HG03064 (cell line): ENCODE data around the gene SETD2.
A peak's percentile ranks its signal among the peaks of the same experiment; 100 is the strongest.
"Not testable (repeated sequence)": the region's sequence is repeated elsewhere in the genome, so short reads cannot be mapped to it uniquely, and the experiment has no call there.

Source experiments
- ATAC-seq: cut with Tn5 transposase; IDR thresholded peaks from one replicate; pipeline ENCODE4 v1.9.1; 2021; ENCODE audit warnings: low read depth; ENCODE audit not compliant: unreplicated experiment

The SETD2 gene

DNA sequence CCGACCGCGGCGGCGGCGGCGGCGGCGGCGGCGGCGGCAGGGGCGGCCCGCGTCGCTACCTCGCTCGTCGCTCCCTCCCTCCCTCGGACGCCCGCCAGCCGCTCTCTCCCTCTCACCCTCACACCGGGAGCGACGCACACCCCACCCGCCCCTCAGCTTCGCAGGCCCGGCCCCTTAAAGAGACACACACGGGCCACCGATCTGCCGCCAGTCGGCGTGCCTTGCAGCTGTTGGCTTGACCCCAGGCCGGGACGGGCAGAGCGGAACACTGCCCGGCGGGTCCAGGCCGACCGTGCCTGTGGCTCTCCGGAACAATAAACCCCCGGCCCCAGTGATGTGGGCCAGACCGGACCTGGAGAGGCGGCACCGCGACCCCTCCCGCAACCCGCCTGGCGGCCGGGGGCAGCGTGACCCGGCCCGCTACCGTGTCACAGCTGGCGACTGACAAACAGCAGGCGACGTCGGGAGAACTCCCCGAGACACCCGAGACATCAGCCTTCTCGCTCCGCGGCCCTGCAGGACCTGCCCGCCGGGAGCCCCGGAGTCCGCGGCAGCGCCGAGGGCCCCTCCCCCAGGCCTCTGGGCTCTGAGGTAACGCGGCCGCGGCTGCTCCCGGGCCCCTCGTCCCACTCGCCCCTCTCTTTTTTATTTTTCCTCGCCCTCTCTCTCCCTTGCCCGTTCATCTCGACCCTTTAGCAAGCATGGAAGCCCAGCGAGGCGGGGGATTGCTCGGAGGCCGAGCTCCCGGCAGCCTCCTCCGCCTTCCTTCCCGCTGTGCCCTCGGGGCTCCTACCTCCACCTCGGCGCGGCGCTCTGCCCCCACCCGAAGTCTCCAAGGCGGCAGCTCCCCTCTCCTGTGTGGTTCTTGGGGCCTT, at the start of gene SETD2:
Gene SETD2 (minus strand): TSS at position 107 of the 875 bp plus-strand sequence. CDS start 189 bp downstream, outside the sequence.
- ATAC-seq, result peak; percentile 74

- no peak for ATAC-seq
These were observed 47.0 kb upstream of the SETD2 start for GRCh38 chr3:47210863-47211405.

DNA sequence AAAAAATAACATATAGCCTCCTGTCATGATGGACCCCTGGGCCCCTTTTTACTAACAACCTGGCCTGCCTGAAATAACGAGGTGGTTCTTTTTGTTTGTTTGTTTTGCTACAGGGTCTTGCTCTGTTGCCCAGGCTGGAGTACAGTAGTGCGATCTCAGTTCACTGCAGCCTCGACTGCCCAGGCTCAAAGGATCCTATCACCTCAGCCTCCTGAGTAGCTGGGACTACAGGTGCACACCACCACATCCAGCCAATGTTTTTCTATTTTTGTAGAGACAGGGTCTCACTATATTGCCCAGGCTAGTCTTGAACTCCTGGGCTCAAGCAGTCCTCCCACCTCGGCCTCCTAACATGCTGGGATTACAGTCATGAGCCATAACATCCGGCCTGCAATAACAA, 42.1 kb upstream of the SETD2 start:
- ATAC-seq, result not testable (repeated sequence)

- ATAC-seq, result no peak
These were observed 41.0 kb upstream of the SETD2 start for GRCh38 chr3:47204875-47205274.

GRCh38 chr3:47202542-47202941, 38.6 kb upstream of the SETD2 start:
- no peak for ATAC-seq

DNA sequence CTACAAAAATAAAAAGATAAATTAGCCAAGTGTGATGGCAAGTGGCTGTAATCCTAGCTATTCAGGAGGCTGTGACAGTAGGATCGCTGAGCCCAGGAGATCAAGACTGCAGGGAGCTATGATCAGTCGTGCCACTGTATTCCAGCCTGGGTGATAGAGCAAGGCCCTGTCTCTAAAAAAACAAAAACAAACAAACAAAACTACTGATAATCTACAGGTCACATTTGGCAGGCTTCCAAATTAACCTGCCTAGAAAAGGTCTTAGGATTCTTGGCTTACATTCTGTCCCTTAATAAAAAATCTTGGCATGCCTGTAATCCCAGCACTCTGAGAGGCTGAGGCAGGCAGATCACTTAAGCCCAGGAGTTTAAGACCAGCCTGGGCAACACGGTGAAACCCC, 33.4 kb upstream of the SETD2 start:
- ATAC-seq, result no peak

DNA sequence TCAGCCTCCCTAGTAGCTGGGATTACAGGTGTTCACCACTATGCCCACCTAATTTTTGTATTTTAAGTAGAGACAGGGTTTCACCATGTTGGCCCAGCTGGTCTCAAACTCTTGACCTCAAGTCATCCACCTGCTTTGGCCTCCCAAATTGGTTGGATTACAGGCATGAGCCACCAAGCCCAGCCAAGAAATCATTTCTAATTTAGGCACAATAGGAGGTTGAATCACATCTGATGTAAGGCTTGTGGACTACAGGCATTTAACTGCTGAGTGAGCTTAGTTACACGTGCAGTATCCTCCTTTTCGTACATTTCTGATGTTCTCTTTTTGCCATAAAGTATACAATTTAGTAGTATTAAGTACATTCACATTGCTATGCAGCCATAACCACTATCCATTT, 31.1 kb upstream of the SETD2 start:
- ATAC-seq, result no peak

DNA sequence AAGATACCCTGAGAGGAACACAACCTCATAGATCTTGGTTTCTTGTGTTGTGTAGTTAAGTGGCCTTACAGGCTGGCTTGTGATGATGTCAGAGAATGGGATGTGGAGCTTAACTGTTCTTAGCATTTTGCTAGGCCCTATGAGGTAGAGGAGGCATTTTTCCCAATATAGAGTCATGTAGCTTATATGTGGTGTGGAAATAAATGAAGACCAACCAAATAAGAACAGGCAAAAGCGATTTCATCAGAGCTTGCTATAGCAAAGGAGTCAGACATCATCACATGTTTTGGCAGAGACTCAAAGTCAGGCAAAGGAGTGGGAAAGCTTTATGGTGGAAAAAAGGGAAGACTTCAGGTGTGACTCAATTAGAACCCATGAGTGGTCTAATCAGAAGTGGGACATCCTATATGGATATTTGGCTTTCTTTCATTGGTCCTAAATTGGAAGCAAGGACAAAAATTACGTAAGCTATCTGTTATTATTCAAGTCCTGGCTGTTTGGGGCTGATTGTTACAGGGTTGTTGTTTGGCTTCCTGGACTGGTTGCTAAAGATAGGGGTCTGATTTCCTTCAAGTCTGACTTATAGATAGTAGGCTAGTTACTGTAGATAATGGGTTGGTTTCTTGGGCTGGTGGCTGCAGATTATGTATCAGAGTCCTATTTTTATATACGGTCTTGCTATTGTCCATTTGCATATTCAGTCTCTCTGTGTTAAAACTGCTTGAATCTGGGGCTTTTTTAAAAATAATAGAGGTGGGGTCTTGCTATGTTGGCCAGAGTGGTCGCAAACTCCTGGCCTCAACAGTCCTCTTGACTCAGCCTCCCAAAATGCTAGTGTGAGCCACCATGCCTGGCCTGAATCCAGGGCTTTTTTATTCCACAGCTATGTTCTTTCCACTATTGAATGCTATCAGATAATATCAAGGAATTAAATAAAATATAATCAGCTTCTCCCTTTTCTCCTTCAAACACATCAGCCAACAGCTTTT, 30.3 kb upstream of the SETD2 start:
- no peak for ATAC-seq

- ATAC-seq, result no peak
These were observed 22.4 kb upstream of the SETD2 start for GRCh38 chr3:47186285-47186684.

DNA sequence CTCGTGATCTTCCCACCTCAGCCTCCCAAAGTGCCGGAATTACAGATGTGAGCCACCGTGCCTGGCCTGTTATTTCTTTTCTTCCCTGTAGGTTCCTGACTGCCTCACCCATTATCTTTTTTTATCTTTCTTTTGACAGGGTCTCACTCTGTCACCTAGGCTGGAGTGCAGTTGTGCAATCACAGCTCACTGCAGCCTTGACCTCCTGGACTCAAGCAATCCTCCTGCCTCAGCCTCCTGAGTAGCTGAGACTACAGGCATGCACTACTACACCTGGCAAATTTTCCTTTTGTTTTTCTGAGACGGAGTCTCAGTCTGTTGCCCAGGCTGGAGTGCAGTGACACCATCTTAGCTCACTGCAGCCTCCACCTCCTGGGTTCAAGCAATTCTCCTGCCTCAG, 17.8 kb upstream of the SETD2 start:
- not testable (repeated sequence) for ATAC-seq

DNA sequence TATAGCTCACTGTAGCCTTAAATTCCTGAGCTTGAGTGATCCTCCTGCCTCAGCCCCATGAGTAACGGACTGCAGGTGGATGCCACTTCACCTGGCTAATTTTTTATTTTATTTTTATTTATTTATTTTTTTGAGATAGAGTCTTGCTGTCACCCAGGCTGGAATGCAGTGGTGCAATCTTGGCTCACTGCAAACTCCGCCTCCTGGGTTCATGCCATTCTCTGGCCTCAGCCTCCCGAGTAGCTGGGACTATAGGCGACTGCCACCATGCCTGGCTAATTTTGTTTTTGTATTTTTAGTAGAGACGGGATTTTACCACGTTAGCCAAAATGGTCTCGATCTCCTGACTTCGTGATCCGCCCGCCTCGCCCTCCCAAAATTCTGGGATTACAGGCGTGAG, 16.1 kb upstream of the SETD2 start:
- not testable (repeated sequence) for ATAC-seq

- ATAC-seq, result no peak
These were observed 12.7 kb upstream of the SETD2 start for GRCh38 chr3:47176582-47176981.

DNA sequence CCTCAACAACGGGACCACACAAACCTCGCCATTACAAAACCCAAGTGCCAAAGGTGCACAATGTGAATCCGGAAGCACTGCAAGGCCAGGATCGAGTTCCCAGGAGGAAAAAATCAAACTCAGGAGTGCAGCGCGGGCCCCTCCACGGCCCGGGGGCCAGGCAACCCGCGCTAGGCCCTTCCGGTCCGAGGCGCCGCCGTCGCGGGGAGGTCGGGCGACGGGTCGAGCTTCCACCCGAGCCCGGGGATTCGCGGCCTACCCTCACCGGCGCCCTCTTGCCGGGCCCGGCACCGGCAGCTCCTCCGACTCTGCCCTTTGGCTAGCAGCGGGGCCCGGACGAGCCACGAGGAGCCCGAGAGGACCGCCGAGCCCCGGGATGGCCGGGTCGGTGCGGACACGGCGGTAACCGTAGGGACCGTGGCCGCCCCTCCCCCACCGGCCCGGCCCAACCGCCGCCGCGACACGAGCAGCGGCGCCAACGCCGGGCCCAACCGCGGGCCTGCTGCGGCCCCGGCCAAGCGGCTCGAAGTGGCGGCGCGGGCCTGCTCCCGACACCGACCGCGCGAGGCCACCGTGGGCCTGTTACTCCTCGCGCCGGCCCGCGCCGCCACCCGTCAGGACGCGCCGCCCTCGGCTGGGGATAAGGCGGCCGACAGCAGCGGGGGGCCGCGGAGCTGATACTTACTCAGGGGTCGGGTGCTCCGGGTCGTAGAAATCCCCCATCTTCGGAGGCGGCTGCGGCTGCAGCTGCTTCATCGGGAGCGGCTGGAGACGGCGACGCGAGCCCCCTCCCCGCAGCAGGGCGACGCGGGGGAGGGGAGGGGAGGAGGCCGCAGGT, 525 bp downstream of the SETD2 start:
- peak; percentile 25 for ATAC-seq

- ATAC-seq, result no peak
These were observed 1.2 kb downstream of the SETD2 start for GRCh38 chr3:47162697-47163168.

DNA sequence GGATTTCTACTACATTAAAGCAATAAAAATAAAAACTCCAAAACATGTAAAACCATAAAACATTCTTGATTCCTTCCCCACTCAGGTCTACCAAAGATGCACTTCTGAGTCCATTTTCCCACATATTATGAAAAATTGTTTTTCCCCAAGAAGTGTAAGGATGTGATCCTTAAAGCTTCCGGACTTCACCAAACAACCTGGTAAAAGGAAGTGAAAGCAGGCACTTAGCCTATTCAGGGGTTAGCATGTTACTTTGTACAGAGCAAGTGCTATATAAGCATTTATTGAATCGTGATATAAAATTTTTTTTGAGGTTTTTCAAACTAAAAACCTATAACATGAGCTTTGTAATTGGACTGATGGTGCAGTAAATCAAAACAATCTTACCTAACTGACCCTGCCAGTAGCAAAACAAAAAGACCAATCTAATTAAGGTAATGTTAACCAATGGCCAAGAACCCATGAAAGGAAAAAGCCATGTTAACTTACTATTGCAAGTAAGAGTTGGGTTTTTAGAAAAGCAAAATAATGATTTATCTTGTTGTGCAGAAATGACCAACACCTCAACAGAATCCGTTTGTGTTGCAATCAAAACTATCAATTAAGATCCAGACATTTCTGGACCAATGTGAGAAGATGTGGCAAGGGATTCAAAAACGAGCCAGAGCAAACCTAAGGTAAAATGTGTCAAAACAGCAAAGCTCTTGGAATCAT, 1.8 kb downstream of the SETD2 start:
- no peak for ATAC-seq

DNA sequence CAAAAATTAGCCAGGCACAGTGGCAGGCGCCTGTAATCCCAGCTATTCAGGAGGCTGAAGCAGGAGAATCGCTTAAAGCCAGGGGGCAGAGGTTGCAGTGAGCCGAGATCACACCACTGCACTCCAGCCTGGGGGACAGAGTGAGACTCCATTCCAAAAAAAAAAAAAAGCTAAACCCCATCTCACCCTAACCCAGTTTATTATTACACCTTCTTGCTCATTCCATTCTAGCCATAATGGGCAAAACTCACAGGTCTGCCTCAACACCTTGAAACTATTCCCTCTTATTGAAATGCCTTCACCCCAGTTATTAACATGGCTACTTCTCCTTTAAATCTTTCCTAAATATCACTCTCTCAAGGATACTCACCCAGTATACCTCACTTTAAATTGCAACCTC, 4.1 kb downstream of the SETD2 start:
- ATAC-seq, result no peak

- no peak for ATAC-seq
These were observed 5.7 kb downstream of the SETD2 start for GRCh38 chr3:47158208-47158607.

- ATAC-seq, result no peak
These were observed 7.5 kb downstream of the SETD2 start for GRCh38 chr3:47156396-47156795.

DNA sequence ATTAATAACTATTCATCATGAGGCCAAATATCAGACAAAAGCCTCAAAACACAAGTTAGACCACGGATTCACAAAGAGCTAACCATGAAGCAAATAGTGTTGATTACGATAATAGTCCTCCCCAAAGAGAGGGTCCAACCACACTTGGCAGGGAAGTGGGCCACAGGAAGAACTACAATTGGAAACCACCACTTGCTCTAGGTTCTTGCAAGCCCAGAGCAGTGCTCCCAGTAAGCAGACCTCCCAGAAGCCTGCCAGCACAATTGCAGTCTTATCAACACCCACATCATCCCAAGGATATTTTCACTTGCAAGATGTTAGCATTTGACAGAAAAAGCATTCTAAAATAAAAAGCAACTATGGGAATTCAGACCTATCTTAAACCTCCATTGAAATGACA, 11.3 kb downstream of the SETD2 start:
- no peak for ATAC-seq
